GM23338 (cell line): ENCODE measurements around the gene SELENBP1. TPM values are rescaled to one million over a fixed set of nuclear protein-coding genes. Genes with fewer than 3 reads are reported as not detected.

Source experiments
- ATAC-seq: fragments of 200-7000 bp; cut with Tn5 transposase; 3 replicates; pipeline ENCODE4 v1.9.1; 2020
- DNase-seq: peaks from one replicate; pipeline ENCODE4 v3.0.0-alpha.2; 2015; ENCODE audit warnings: low spot score
- H2AFZ ChIP-seq: fragments of 200-600 bp; sonication (generic); 2 replicates; pipeline ENCODE4 v1.8.0; 2016; ENCODE audit warnings: antibody characterized with exemption, mild to moderate bottlenecking, moderate library complexity
- H3F3A ChIP-seq: fragments of 200-600 bp; sonication (generic); replicated peaks from 2 replicates; pipeline ENCODE4 v1.8.0; 2017; ENCODE audit warnings: antibody characterized with exemption, mixed run types, low read depth
- H3K27ac ChIP-seq: fragments of 200-600 bp; sonication (generic); 2 replicates; pipeline ENCODE4 v1.6.1; 2016; ENCODE audit warnings: low read depth
- H3K27me3 ChIP-seq: fragments of 200-600 bp; sonication (generic); 2 replicates; pipeline ENCODE4 v1.8.0; 2016; ENCODE audit warnings: mild to moderate bottlenecking, mixed run types, moderate library complexity; ENCODE audit not compliant: insufficient read depth
- H3K36me3 ChIP-seq: fragments of 200-600 bp; sonication (generic); 2 replicates; pipeline ENCODE4 v1.8.0; 2016; ENCODE audit warnings: mild to moderate bottlenecking; ENCODE audit not compliant: insufficient read depth
- H3K4me1 ChIP-seq: fragments of 200-600 bp; sonication (generic); 2 replicates; pipeline ENCODE4 v1.8.0; 2016; ENCODE audit warnings: mild to moderate bottlenecking, moderate library complexity; ENCODE audit not compliant: insufficient read depth
- H3K4me2 ChIP-seq: fragments of 200-600 bp; sonication (generic); 2 replicates; pipeline ENCODE4 v1.7.1; 2017; ENCODE audit warnings: mixed run types
- H3K4me3 ChIP-seq: fragments of 200-600 bp; sonication (generic); 2 replicates; pipeline ENCODE4 v1.6.1; 2016; ENCODE audit warnings: mixed run types
- H3K79me2 ChIP-seq: fragments of 200-600 bp; sonication (generic); replicated peaks from 2 replicates; pipeline ENCODE4 v1.8.0; 2017; ENCODE audit warnings: mild to moderate bottlenecking; ENCODE audit not compliant: insufficient read depth
- H3K9me2 ChIP-seq: fragments of 200-600 bp; sonication (generic); 2 replicates; pipeline ENCODE4 v1.8.0; 2017; ENCODE audit not compliant: insufficient read depth
- H4K20me1 ChIP-seq: fragments of 200-600 bp; sonication (generic); replicated peaks from 2 replicates; pipeline ENCODE4 v1.8.0; 2017; ENCODE audit warnings: mild to moderate bottlenecking; ENCODE audit not compliant: insufficient read depth
- H3K27ac Mint-ChIP-seq: 2 replicates; pipeline ENCODE4 v1.8.0; 2020; ENCODE audit warnings: inconsistent platforms, mild to moderate bottlenecking, moderate library complexity, mixed read lengths
- H3K27me3 Mint-ChIP-seq: 3 replicates; pipeline ENCODE4 v1.8.0; 2022; ENCODE audit warnings: low read depth, mild to moderate bottlenecking, moderate library complexity, mixed read lengths, inconsistent platforms; ENCODE audit not compliant: insufficient read depth, poor library complexity
- H3K36me3 Mint-ChIP-seq: 3 replicates; pipeline ENCODE4 v1.8.0; 2021; ENCODE audit warnings: low read depth, mild to moderate bottlenecking, inconsistent platforms, moderate library complexity, mixed read lengths
- H3K4me1 Mint-ChIP-seq: 3 replicates; pipeline ENCODE4 v1.8.0; 2020; ENCODE audit warnings: mild to moderate bottlenecking, inconsistent platforms, mixed read lengths
- H3K4me3 Mint-ChIP-seq: 3 replicates; pipeline ENCODE4 v1.8.0; 2021; ENCODE audit warnings: moderate library complexity, mild to moderate bottlenecking, inconsistent platforms, mixed read lengths
- H3K9me3 Mint-ChIP-seq: 3 replicates; pipeline ENCODE4 v1.8.0; 2020; ENCODE audit warnings: moderate library complexity, mild to moderate bottlenecking, inconsistent platforms, mixed read lengths
- CREB1 ChIP-seq: fragments of 250-450 bp; sonication (Bioruptor Pico); IDR thresholded peaks from 2 replicates; pipeline ENCODE4 v1.5.0; 2020; ENCODE audit warnings: low read depth, mild to moderate bottlenecking, moderate library complexity
- CTCF ChIP-seq, 2 experiments: fragments of 200-600 bp in 1 of 2; sonication (generic) in 1 of 2; conservative IDR thresholded peaks; 2 replicates each; pipeline versions ENCODE4 v1.5.1 to v1.6.1; 2016 to 2017; ENCODE audit warnings: antibody characterized with exemption in 2 of 2, low read depth in 2 of 2, mild to moderate bottlenecking in 2 of 2, moderate library complexity in 1 of 2
- ETS1 ChIP-seq: IDR thresholded peaks from 2 replicates; pipeline ENCODE4 v1.6.1; 2016; ENCODE audit warnings: antibody characterized with exemption
- EZH2 ChIP-seq: fragments of 200-600 bp; sonication (generic); IDR thresholded peaks from one replicate; pipeline ENCODE4 v1.8.0; 2017; ENCODE audit warnings: antibody characterized with exemption, mild to moderate bottlenecking, low read depth; ENCODE audit not compliant: unreplicated experiment
- EZH2phosphoT487 ChIP-seq: fragments of 200-600 bp; sonication (generic); IDR thresholded peaks from one replicate; pipeline ENCODE4 v1.8.1; 2018; ENCODE audit warnings: antibody characterized with exemption; ENCODE audit not compliant: unreplicated experiment
- JUNB ChIP-seq: IDR thresholded peaks from one replicate; pipeline ENCODE4 v1.6.1; 2016; ENCODE audit warnings: antibody characterized with exemption; ENCODE audit not compliant: unreplicated experiment
- NANOG ChIP-seq: IDR thresholded peaks from 2 replicates; pipeline ENCODE4 v1.6.1; 2016; ENCODE audit warnings: antibody characterized with exemption, borderline replicate concordance
- POLR2AphosphoS5 ChIP-seq: IDR thresholded peaks from 2 replicates; pipeline ENCODE4 v1.6.1; 2016; ENCODE audit warnings: antibody characterized with exemption, low read depth
- REST ChIP-seq: IDR thresholded peaks from one replicate; pipeline ENCODE4 v1.6.1; 2018; ENCODE audit warnings: antibody characterized with exemption; ENCODE audit not compliant: unreplicated experiment
- STAT1 ChIP-seq: IDR thresholded peaks from one replicate; pipeline ENCODE4 v1.6.1; 2016; ENCODE audit warnings: antibody characterized with exemption; ENCODE audit not compliant: unreplicated experiment
- ZNF114 ChIP-seq: fragments of 250-450 bp; sonication (Bioruptor Pico); IDR thresholded peaks from 2 replicates; pipeline ENCODE4 v1.5.0; 2020; ENCODE audit warnings: mild to moderate bottlenecking, moderate library complexity
- ZNF331 ChIP-seq: fragments of 250-450 bp; sonication (Bioruptor Pico); IDR thresholded peaks from 2 replicates; pipeline ENCODE4 v1.5.0; 2020; ENCODE audit warnings: low read depth, mild to moderate bottlenecking, moderate library complexity
- polyA plus RNA-seq: library from polyadenylated mRNA; unstranded; fragments of >200 nt; fragmentation: Nextera tagmentation; extraction: Ambion mirVana; gene quantifications from 2 replicates; pipeline ENCODE4 v1.2.1, GENCODE V29; 2016
- total RNA-seq: library from RNA; depleted of rRNA; stranded (reverse); fragments of >200 nt; shearing (Covaris generic); gene quantifications from 2 replicates; pipeline ENCODE4 v1.2.3, GENCODE V29; 2014
- TF ChIP-seq, protein P1 (sequence below): fragments of 250-450 bp; sonication (Bioruptor Pico); IDR thresholded peaks from 2 replicates; pipeline ENCODE4 v1.5.0; 2020; ENCODE audit warnings: mild to moderate bottlenecking, moderate library complexity

The SELENBP1 gene
- total and polyA plus RNA-seq, 2 experiments from 2014 or later, result 10.7 to 13.4 TPM

DNA sequence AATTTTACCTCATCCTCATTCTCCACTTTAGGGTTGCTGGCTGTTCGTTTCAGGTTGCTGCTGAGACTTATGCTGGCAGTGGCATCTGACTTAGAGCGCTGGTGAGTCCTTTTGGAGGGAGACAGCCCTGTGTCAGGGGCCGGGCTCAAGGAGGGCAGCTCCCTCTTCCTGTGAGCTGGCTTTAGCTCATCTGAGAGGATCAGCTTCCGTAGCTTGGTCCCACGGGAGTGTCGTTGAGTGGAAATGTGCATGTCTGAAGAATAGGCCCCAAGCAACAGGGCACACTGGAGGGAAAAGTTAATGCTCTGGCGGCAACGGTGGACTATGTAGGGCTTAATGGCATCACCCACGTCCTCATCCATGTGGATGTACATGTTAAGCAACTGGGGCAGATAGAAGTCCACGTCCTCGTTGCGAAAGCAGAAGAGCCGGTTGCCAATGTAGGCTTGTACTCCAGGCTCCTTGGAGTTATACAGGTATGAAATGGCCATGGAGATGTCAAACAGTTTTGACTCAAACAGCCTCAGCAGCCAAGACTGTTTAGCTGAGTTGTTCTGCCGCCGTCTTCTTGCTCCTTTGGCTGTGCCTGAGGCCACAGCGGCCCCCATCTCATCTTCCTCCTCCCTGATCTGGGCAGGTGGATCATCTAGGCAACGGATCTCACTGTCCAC is 56.8 kb downstream of the SELENBP1 start:
- TF ChIP-seq CREB1 (no peak), ZNF114 (CRISPR knock-in tag) (no peak), POLR2AphosphoS5 (no peak), ETS1 (no peak), NANOG (no peak), JUNB (no peak), ZNF331 (CRISPR knock-in tag) (no peak), EZH2 (no peak), EZH2phosphoT487 (no peak), CTCF (conservative IDR thresholded peaks at IDR 0.05; ENCODE audit: low read depth in 2 of 2) (no peak), REST (no peak), STAT1 (no peak)
- TF ChIP-seq, protein P1, sequence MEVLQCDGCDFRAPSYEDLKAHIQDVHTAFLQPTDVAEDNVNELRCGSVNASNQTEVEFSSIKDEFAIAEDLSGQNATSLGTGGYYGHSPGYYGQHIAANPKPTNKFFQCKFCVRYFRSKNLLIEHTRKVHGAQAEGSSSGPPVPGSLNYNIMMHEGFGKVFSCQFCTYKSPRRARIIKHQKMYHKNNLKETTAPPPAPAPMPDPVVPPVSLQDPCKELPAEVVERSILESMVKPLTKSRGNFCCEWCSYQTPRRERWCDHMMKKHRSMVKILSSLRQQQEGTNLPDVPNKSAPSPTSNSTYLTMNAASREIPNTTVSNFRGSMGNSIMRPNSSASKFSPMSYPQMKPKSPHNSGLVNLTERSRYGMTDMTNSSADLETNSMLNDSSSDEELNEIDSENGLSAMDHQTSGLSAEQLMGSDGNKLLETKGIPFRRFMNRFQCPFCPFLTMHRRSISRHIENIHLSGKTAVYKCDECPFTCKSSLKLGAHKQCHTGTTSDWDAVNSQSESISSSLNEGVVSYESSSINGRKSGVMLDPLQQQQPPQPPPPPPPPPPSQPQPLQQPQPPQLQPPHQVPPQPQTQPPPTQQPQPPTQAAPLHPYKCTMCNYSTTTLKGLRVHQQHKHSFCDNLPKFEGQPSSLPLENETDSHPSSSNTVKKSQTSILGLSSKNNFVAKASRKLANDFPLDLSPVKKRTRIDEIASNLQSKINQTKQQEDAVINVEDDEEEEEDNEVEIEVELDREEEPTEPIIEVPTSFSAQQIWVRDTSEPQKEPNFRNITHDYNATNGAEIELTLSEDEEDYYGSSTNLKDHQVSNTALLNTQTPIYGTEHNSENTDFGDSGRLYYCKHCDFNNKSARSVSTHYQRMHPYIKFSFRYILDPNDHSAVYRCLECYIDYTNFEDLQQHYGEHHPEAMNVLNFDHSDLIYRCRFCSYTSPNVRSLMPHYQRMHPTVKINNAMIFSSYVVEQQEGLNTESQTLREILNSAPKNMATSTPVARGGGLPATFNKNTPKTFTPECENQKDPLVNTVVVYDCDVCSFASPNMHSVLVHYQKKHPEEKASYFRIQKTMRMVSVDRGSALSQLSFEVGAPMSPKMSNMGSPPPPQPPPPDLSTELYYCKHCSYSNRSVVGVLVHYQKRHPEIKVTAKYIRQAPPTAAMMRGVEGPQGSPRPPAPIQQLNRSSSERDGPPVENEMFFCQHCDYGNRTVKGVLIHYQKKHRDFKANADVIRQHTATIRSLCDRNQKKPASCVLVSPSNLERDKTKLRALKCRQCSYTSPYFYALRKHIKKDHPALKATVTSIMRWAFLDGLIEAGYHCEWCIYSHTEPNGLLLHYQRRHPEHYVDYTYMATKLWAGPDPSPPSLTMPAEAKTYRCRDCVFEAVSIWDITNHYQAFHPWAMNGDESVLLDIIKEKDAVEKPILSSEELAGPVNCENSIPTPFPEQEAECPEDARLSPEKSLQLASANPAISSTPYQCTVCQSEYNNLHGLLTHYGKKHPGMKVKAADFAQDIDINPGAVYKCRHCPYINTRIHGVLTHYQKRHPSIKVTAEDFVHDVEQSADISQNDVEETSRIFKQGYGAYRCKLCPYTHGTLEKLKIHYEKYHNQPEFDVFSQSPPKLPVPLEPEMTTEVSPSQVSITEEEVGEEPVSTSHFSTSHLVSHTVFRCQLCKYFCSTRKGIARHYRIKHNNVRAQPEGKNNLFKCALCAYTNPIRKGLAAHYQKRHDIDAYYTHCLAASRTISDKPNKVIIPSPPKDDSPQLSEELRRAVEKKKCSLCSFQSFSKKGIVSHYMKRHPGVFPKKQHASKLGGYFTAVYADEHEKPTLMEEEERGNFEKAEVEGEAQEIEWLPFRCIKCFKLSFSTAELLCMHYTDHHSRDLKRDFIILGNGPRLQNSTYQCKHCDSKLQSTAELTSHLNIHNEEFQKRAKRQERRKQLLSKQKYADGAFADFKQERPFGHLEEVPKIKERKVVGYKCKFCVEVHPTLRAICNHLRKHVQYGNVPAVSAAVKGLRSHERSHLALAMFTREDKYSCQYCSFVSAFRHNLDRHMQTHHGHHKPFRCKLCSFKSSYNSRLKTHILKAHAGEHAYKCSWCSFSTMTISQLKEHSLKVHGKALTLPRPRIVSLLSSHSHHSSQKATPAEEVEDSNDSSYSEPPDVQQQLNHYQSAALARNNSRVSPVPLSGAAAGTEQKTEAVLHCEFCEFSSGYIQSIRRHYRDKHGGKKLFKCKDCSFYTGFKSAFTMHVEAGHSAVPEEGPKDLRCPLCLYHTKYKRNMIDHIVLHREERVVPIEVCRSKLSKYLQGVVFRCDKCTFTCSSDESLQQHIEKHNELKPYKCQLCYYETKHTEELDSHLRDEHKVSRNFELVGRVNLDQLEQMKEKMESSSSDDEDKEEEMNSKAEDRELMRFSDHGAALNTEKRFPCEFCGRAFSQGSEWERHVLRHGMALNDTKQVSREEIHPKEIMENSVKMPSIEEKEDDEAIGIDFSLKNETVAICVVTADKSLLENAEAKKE, result no peak
- peaks cover 14% of the 10 kb centered on the region for H3K36me3 Mint-ChIP-seq
- H2AFZ ChIP-seq, result no peak overlapping the region
- H3K4me1 ChIP-seq, result no peaks in the 10 kb centered on the region
- DNase-seq (no peak), ATAC-seq (no peak)
- peaks cover under 1% of the 10 kb centered on the region for H3K27me3 Mint-ChIP-seq
- H3K4me1 Mint-ChIP-seq, result peaks cover under 1% of the 10 kb centered on the region
- 0 out of 2 replicates have a peak, but pooled peaks cover 4% of the 10 kb centered on the region for H3F3A ChIP-seq
- H3K9me3 Mint-ChIP-seq, result no peaks in the 10 kb centered on the region
- H3K4me3 ChIP-seq, result no peak overlapping the region
- no peak overlapping the region for H3K4me2 ChIP-seq
- no peak overlapping the region for H3K4me3 Mint-ChIP-seq
- H3K9me2 ChIP-seq, result no peaks in the 10 kb centered on the region
- peaks cover 6% of the 10 kb centered on the region for H4K20me1 ChIP-seq
- no peaks in the 10 kb centered on the region; the same call in 1 of the 2 replicates for H3K36me3 ChIP-seq
- H3K27ac ChIP-seq, result no peak overlapping the region
- H3K27me3 ChIP-seq, result no peaks in the 10 kb centered on the region
- H3K79me2 ChIP-seq, result 0 out of 2 replicates have a peak, but pooled peaks cover 3% of the 10 kb centered on the region
- no peak overlapping the region for H3K27ac Mint-ChIP-seq
